Cardiac ventricle fibroblast (primary cell): Measurements from ENCODE around the gene SENP3. TPM values are rescaled to one million over a fixed set of nuclear protein-coding genes. Genes with fewer than 3 reads are reported as not detected.

Source experiments
- total RNA-seq: library from RNA; depleted of rRNA; stranded (reverse); fragments of >200 nt; gene quantifications from 2 replicates; pipeline ENCODE4 v1.2.3, GENCODE V29; 2015

The SENP3 gene
- total RNA-seq: 30.5 and 32.1 TPM in 2 replicates

GRCh38 chr17:7561589-7562207 lies at the start of gene SENP3:
TSS of gene SENP3 (plus strand) at chr17:7561919. CDS start at chr17:7563077, 1,158 bp downstream.

DNA sequence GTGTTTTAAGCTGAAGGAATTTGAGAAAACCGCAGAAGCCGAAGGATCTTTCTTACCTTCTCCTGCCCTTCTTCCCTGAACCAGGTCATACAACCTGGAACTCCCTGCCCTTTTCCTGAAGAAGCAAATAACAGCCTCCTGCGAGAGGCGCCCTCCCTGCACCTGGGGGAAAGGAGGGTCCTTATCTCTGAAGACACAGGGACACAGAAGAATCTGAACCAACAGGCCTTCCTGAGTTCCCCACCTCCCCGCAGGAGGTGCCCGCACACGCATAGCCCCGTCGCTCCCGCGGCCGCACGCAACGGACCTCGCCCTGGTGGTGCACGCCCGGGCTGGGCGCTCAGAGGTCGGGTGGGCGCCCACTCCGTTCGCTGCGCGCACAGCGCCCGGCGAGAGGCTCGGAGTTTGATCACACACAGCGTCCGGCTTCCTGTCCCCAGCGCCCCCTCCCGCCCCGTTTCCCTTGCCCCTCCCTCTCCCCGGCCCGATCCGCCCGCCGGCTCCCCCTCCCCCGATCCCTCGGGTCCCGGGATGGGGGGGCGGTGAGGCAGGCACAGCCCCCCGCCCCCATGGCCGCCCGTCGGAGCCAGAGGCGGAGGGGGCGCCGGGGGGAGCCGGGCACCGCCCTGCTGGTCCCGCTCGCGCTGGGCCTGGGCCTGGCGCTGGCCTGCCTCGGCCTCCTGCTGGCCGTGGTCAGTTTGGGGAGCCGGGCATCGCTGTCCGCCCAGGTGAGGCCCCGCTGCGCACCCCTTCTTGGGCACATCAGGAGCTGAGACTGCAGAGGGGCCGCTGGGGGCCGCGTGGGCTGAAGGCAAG lies 12.9 kb upstream of the SENP3 start, which contains the start of gene TNFSF12:
Gene TNFSF12 (plus strand): TSS at position 474 of the 816 bp plus-strand sequence. CDS start 96 bp downstream, at position 570.

GRCh38 chr17:7558544-7559319 lies 3.0 kb upstream of the SENP3 start, which contains the start of gene TNFSF13:
TSS of gene TNFSF13 (plus strand) at chr17:7558750. CDS start at chr17:7559040, 290 bp downstream.

GRCh38 chr17:7579001-7579833 lies 17.5 kb downstream of the SENP3 start, which contains the start of gene CD68:
TSS of gene CD68 (plus strand) at chr17:7579638. CDS start at chr17:7579678, 40 bp downstream.

DNA sequence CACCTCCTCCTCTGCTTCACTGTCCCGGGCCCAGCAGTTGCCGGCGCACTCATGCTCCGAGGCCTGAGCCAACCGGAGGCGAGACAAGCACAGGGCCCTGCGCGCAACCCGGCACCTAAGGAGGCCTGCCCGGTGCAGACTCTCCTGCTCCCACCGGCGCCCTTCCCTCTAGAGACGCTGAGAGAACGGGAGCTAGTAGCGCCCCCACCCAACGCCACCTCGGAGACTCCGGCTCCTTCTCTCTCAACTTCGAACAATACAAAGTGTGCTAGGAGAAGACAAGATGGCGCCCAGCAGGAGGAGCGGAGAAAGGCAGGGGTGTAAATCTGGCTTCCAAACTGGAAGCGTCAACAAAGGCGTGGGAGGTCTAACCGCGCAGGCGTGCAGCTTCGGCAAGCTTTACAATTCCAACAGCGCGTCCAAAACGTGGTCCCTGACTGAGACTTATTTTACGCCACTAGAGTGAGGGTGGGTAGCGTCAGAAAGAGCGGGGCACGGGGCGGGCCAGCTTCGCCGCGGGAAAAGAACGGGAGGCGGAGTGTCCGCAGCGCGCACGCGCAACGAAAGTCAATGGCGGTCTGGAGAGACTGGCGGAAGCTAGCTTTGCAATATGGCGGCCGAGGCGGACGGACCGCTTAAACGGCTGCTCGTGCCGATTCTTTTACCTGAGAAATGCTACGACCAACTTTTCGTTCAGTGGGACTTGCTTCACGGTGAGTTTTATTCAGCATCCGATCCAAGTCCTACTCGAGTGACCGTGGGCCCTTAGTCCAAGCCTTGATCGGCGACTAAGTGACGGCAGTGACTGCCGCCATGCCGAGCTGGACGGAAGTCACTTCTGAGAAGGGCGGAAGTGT lies 21.8 kb downstream of the SENP3 start, which contains the start of gene MPDU1:
Gene MPDU1 (plus strand): TSS at position 600 of the 857 bp plus-strand sequence. CDS start 11 bp downstream, at position 611.

DNA sequence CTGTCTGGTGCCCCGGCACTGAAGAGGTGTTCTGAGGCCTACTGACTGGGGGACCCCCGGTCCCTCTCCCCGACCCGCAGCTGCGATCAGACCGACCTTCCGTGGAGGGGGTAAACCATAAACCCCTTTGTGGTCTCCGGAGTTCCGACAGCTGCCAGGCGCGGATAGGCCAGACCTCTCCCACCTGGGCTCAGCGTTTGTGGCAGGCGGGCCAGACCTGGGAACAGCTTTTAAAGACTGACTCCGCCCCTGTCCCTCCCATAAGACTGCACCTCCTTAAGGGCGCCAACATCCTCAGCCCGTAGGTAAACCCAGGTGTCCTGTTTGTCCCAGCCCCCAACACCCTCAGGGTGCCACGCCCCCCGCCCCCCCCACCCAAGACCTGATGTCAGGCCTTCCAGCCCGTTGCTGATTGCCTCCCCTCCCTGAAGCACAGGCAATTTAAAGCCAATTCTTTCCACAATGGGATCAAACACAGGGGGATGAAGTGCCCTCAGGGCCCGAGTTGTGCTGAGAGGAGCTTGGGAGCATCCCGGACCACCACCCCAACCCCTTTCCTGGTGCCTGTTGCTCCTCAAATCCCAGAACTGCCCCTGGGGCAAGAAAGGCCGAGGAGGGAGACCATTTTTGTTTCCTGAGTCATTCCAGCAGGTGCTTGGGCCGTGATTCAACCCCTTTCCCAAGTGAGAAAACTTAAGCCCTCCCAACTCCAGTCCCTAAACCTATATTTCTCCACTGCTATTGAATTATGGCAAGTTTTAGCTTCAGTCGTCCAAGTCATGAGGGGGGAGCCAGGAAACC lies 28.4 kb downstream of the SENP3 start, which contains the start of gene SOX15:
Gene SOX15 (minus strand): TSS at position 204 of the 801 bp plus-strand sequence. CDS start 418 bp downstream, outside the sequence.

GRCh38 chr17:7614425-7615264 lies 52.9 kb downstream of the SENP3 start, which contains the start of gene FXR2:
TSS of gene FXR2 (minus strand) at chr17:7614897. CDS start at chr17:7614532, 365 bp downstream.

Other genes starting within 250 kb of the SENP3 start
- gene GPS2, start 246.6 kb upstream of the SENP3 start, total RNA-seq: 29.9 and 34.0 TPM in 2 replicates
- gene NEURL4, start 232.6 kb upstream of the SENP3 start, total RNA-seq: 6.4 and 12.7 TPM in 2 replicates
- gene ACAP1, start 225.4 kb upstream of the SENP3 start, total RNA-seq: 0.73 TPM in 1 of 2 replicates, not detected in the other
- 11.9 and 14.6 TPM in 2 replicates for gene KCTD11, start 209.8 kb upstream of the SENP3 start, total RNA-seq
- gene TMEM95, start 206.8 kb upstream of the SENP3 start, total RNA-seq: not detected in 2 replicates
- 0.05 TPM in 1 of 2 replicates, not detected in the other for gene TNK1, start 180.8 kb upstream of the SENP3 start, total RNA-seq
- 48.7 and 57.0 TPM in 2 replicates for gene PLSCR3, start 167.4 kb upstream of the SENP3 start, total RNA-seq
- gene TMEM256, start 157.8 kb upstream of the SENP3 start, total RNA-seq: 42.9 and 68.5 TPM in 2 replicates
- 20.6 and 23.5 TPM in 2 replicates for gene NLGN2, start 154.1 kb upstream of the SENP3 start, total RNA-seq
- not detected in 2 replicates for gene SPEM1, start 141.6 kb upstream of the SENP3 start, total RNA-seq
- not detected in 2 replicates for gene SPEM2, start 136.3 kb upstream of the SENP3 start, total RNA-seq
- not detected in 2 replicates for gene SPEM3, start 133.1 kb upstream of the SENP3 start, total RNA-seq
- gene TMEM102, start 126.5 kb upstream of the SENP3 start, total RNA-seq: 0.62 and 2.1 TPM in 2 replicates
- 1.1 and 1.2 TPM in 2 replicates for gene FGF11, start 122.4 kb upstream of the SENP3 start, total RNA-seq
- 2.5 and 4.8 TPM in 2 replicates for gene CHRNB1, start 116.9 kb upstream of the SENP3 start, total RNA-seq
- 25.5 and 32.9 TPM in 2 replicates for gene ZBTB4, start 82.3 kb upstream of the SENP3 start, total RNA-seq
- gene SLC35G6, start 80.5 kb upstream of the SENP3 start, total RNA-seq: not detected in 2 replicates
- gene POLR2A, start 77.6 kb upstream of the SENP3 start, total RNA-seq: 67.3 and 74.0 TPM in 2 replicates
- gene TNFSF12, start 12.9 kb upstream of the SENP3 start, total RNA-seq: 14.6 and 15.0 TPM in 2 replicates
- 3.2 and 8.0 TPM in 2 replicates for gene TNFSF13, start 3.2 kb upstream of the SENP3 start, total RNA-seq
- gene CD68, start 17.7 kb downstream of the SENP3 start, total RNA-seq: 25.7 and 31.7 TPM in 2 replicates
- gene MPDU1, start 21.9 kb downstream of the SENP3 start, total RNA-seq: 62.5 and 77.8 TPM in 2 replicates
- gene SOX15, start 28.2 kb downstream of the SENP3 start, total RNA-seq: 0.20 and 0.25 TPM in 2 replicates
- gene FXR2, start 53.0 kb downstream of the SENP3 start, total RNA-seq: 20.4 and 24.7 TPM in 2 replicates
- 131 and 141 TPM in 2 replicates for gene SAT2, start 65.9 kb downstream of the SENP3 start, total RNA-seq
- gene SHBG, start 68.2 kb downstream of the SENP3 start, total RNA-seq: 0.81 and 0.83 TPM in 2 replicates
- 0.10 and 0.12 TPM in 2 replicates for gene ATP1B2, start 89.0 kb downstream of the SENP3 start, total RNA-seq
- 33.1 and 47.9 TPM in 2 replicates for gene TP53, start 125.6 kb downstream of the SENP3 start, total RNA-seq
- gene WRAP53, start 126.6 kb downstream of the SENP3 start, total RNA-seq: 4.1 and 4.9 TPM in 2 replicates
- 7.0 and 8.4 TPM in 2 replicates for gene EFNB3, start 143.3 kb downstream of the SENP3 start, total RNA-seq
- 1.2 TPM in 2 replicates for gene DNAH2, start 155.8 kb downstream of the SENP3 start, total RNA-seq